ENCODE measurements around the gene BACE2.

DNA sequence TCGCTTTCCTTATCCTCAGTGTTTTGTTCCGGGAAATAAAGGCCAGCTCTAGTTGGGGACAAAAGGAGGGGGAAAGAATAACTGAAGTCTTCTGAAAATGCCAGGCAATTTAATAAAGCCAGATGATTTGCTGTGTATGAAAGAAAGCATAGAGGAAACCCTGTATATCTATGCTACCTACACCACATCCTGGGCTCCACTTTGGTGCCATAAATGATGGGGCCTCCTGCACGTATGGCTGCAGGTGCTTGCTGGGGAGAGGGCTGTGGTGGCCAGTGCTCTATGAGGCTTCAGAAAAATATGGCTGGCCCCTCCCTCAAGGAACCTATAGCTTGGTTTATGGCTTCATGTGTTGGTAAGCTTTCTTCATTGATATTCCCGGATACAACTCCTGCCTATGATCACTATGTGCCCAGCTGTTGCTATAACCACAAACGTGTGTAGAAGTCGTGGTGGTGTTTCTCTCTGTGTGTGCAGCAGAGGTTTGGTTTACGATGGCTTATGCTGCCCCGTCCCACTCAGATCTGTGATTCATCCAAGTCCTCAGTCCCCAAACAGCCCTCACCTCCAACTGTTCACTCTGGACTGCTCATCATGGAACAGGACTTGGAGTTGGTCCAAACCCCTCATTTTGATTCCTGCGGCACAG lies 59.5 kb downstream of the BACE2 start:
- TF ChIP-seq, protein P1, sequence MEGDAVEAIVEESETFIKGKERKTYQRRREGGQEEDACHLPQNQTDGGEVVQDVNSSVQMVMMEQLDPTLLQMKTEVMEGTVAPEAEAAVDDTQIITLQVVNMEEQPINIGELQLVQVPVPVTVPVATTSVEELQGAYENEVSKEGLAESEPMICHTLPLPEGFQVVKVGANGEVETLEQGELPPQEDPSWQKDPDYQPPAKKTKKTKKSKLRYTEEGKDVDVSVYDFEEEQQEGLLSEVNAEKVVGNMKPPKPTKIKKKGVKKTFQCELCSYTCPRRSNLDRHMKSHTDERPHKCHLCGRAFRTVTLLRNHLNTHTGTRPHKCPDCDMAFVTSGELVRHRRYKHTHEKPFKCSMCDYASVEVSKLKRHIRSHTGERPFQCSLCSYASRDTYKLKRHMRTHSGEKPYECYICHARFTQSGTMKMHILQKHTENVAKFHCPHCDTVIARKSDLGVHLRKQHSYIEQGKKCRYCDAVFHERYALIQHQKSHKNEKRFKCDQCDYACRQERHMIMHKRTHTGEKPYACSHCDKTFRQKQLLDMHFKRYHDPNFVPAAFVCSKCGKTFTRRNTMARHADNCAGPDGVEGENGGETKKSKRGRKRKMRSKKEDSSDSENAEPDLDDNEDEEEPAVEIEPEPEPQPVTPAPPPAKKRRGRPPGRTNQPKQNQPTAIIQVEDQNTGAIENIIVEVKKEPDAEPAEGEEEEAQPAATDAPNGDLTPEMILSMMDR (optimal IDR thresholded peaks at IDR 0.05 in 1 of 3, IDR thresholded peaks at IDR 0.05 in 1 of 3, conservative IDR thresholded peaks at IDR 0.05 in 1 of 3; ENCODE audit: extremely low read depth in 1 of 3, insufficient read depth in 2 of 3, low read length in 3 of 3) = no peak
- TF ChIP-seq EZH2 (IDR thresholded peaks at IDR 0.05; ENCODE audit: low read length) = no peak

Measured in keratinocyte (primary cell).